GM18508 (cell line): Measurements from ENCODE around the gene APOO.

Experiments used
- ATAC-seq: cut with Tn5 transposase; IDR thresholded peaks from one replicate; pipeline ENCODE4 v1.9.1; 2021; ENCODE audit warnings: moderate number of reproducible peaks; ENCODE audit not compliant: insufficient read depth, unreplicated experiment

Gene APOO

DNA sequence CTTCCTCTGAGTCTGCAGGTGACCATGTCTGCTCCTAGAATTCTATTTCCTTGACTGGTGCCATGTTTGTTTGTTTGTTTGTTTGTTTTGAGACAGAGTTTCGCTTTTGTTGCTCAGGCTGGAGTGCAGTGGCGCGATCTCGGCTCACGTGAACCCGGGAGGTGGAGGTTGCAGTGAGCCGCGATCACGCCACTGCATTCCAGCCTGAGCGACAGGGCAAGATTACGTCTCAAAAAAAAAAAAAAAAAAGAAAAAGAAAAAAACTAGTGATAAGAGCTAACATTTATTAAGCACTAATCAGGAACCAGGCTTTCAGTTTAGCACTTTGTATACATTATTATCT, 117.6 kb downstream of the APOO start:
- ATAC-seq, result no peak

DNA sequence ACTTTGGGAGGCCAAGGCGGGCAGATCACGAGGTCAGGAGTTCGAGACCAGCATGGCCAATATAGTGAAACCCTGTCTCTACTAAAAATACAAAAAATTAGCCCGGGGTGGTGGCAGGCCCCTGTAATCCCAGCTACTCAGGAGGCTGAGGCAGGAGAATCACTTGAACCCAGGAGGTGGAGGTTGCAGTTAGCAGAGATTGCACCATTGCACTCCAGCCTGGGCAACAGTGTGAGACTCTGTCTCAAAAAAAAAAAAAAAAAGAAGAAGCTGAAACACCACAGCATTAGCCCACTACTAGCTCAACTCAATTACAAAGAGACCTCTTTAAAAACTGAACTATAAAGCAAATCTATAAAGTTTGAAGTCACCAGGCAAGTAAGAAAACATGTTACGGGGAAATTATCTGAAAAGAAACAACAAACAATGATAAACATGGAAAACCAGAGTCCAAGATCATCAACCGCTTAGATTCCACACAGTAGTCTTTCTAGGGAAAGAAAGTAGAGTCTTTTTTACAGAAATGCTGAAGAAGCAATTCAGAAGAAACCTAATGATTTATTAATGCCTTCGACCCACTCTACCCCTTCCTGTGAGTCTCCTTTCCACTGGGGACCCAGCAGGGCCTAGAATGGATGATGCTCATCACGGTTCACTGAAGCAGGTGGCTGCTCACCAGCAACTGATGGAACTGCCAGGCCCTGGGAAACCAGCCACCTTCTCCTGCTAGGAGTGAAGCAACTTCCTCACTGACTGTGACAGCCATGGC, 118.2 kb downstream of the APOO start:
- no peak for ATAC-seq

DNA sequence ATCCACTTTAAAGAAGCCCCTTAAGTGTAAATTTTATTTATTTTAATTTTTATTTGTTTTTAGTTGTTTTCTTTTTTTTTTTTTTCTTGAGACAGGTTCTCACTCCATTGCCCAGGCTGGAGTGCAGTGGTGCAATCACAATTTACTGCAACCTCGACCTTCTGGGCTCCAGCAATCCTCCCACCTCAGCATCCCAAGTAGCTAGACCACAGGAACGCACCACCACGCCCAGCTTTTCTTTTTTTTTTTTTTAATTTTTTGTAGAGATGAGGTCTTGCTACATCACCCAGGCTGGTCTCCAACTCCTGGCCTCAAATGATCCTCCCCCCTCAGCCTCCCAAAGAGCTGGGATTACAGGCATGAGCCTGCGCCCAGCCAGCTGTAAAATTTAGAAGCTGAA, 118.8 kb downstream of the APOO start:
- no peak for ATAC-seq

- peak; percentile 48 for ATAC-seq
Observed at GRCh38 chrX:23788521-23788920, 119.2 kb downstream of the APOO start.

DNA sequence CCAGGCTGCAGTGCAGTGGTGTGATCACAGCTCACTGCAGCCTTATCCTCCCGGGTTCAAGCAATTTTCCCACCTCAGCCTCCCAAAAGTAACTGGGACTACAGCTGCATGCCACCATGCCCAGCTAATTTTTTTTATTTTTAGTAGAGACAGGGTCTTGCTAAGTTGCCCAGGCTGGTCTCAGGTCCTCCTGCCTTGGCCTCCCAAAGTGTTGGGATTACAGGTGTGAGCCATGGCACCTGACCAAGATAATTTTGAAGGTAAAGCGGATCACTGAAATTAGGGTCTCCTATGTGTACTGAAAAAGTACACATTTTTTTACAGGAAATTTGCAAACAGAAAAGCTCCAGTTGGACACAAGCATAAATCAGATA, 120.0 kb downstream of the APOO start:
- no peak for ATAC-seq

GRCh38 chrX:23786268-23786815, 121.4 kb downstream of the APOO start:
- no peak for ATAC-seq

DNA sequence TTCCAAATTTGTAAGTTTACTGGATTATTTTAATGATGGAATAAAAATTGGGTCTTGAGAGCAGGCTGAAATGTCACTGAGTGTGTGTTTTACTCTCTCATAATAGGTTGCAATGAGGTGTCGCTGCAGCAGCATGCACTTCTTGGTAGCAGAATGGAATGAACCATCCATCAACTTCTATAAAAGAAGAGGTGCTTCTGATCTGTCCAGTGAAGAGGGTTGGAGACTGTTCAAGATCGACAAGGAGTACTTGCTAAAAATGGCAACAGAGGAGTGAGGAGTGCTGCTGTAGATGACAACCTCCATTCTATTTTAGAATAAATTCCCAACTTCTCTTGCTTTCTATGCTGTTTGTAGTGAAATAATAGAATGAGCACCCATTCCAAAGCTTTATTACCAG, 122.2 kb downstream of the APOO start:
- no peak for ATAC-seq

DNA sequence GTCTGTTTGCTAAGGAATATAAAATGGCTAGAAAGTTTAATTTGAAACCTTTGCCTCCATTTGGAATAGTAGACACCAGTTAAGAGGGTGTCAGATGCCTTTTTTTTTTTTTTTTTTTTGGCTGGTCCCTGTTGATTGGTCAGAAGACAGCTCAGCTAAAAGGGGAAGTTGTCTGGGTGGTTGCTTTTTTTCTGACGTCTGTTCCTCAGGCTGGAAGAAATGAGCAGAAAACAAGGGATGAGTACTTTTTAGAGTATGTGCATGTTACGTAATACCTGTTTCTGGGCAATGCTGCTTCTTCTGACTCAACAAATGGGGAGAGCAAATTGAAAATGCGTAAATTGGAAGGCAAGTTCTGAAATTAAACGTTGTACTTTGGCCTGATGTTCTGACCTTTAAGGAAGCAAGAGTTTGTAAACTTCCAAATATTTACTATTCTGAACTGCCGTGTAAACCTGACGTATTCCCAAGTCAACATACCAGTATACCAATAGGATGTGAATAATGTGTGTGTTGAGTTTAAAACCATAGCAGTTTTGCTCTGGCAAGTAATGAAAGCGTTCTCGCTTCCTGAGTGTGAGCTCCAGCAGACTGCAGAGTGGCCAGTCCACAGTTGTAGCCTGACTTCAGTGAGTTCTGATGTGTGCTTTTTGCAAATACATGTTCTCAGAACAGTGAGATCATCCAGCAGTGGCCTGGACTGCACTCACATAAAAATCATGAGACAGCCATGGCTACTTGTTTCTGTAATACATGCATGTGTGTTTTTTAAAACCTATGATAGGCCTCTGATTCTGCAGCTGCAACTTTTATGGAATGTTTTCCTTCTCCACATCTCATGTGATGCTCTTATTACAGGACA, 123.0 kb downstream of the APOO start:
- no peak for ATAC-seq

GRCh38 chrX:23783589-23784469, 123.9 kb downstream of the APOO start:
- ATAC-seq, result no peak
